Measurements from ENCODE around the gene NOS1AP. TPM values are rescaled to one million over a fixed set of nuclear protein-coding genes. Genes with fewer than 3 reads are reported as not detected.

The NOS1AP gene
- polyA plus RNA-seq, 3 donors, result 0.12 TPM; not detected in 2

DNA sequence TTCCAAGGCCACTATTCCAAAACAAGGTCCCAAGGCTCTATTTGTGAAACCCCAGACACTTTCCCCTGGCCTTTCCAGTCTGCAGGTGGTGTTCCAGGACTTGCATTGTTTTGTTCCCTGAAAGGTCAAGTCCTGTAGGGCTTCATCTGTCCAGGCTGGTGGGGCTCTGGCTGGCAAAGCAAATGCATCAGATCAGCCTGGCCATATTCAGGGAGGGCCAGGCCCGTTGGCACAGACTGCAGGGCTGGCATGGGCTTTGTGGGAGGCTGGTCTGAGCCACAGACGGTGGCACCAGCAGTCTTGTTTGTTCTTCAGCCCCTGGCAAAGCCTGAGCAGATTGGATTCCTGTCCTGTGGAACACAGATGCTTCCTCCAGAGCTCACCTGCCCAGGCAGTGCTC, 214.2 kb downstream of the NOS1AP start:
- H3K4me3 Mint-ChIP-seq, result peak overlapping the region in 1 of 2 donors; percentile 32
- Histone ChIP-seq H3K4me3 (replicated peaks in 1 of 3; ENCODE audit: low read depth in 2 of 3, low read length in 3 of 3) (no peak overlapping the region), H2AFZ (ENCODE audit: insufficient read depth, low read depth, low read length, poor library complexity, severe bottlenecking) (no peak overlapping the region), H3K27ac (ENCODE audit: low read depth in 1 of 2, low read length in 2 of 2) (no peak overlapping the region), H4K20me1 (ENCODE audit: insufficient read depth, low read length) (no peaks in the 10 kb centered on the region), H3K9ac (ENCODE audit: insufficient read depth, low read length, poor library complexity, severe bottlenecking) (no peak overlapping the region), H3K4me2 (replicated peaks; ENCODE audit: extremely low read depth, low read length, poor library complexity, severe bottlenecking) (no peak overlapping the region), H3K36me3 (replicated peaks in 1 of 2; ENCODE audit: control insufficient read depth in 1 of 2, insufficient read depth in 2 of 2, low read length in 2 of 2) (no peaks in the 10 kb centered on the region), H3K4me1 (ENCODE audit: control insufficient read depth in 1 of 2, insufficient read depth in 2 of 2, low read length in 2 of 2) (no peaks in the 10 kb centered on the region), H3K9me3 (replicated peaks in 1 of 2; ENCODE audit: control insufficient read depth in 1 of 2, insufficient read depth in 1 of 2, low read length in 2 of 2) (no peaks in the 10 kb centered on the region), H3K27me3 (ENCODE audit: control insufficient read depth in 2 of 2, insufficient read depth in 2 of 2, low read length in 2 of 2) (no peaks in the 10 kb centered on the region), H3K79me2 (ENCODE audit: insufficient read depth, low read length) (no peaks in the 10 kb centered on the region)
- H3K27me3 Mint-ChIP-seq (ENCODE audit: low read depth in 3 of 3), result peaks cover 4 to 14% (median 11%) of the 10 kb centered on the region in 3 donors
- no peak for DNase-seq
- no peaks in the 10 kb centered on the region for H3K4me1 Mint-ChIP-seq
- H3K27ac Mint-ChIP-seq, result no peak overlapping the region
- no peak for TF ChIP-seq CTCF (IDR thresholded peaks at IDR 0.05)
- H3K9me3 Mint-ChIP-seq, result peaks cover 0 to 4% (median 0%) of the 10 kb centered on the region in 7 donors
- WGBS (ENCODE audit: insufficient coverage), result 90% methylated on average over 2 of the region's 2 CpGs
- intact Hi-C loops (cut with micrococcal nuclease), result no loop called here
- H3K36me3 Mint-ChIP-seq, result no peaks in the 10 kb centered on the region

DNA sequence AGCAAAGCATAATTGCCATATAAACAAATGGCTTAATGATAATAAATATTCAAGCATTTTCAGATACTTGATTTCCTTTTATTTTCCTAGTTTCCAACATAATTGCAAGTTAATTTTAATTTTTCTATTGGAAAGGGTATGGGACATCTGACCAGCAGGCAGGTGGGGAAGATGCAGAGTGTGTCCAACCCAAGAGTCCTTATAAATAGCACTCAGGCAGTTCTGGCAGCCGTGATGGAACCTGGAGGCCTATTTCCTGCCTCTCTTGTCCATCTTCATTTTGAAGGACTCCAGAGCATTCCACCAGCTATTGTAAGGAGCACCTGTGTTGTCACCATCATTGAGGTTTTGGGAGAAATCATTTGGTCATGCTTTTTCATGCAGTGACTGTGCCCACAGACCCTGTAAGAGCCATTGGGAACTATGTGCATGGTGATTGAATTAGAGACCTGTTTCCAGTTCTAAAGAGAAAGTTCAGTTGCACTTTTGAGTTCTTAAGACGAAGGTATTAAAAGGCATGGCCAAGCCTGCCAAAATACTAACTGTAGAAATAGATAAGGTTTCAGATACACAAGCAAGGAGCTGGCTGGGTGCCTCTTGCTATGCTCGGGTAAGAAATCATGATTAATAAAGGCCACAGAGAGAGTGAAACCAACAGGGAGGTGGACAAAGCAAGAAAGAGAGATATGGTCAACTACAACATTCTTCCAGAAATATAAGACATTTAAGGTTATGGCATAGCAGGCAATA, 214.9 kb downstream of the NOS1AP start:
- TF ChIP-seq CTCF (IDR thresholded peaks at IDR 0.05), result no peak
- Mint-ChIP-seq H3K9me3 (peaks cover 0 to 6% (median 0%) of the 10 kb centered on the region in 7 donors), H3K36me3 (no peaks in the 10 kb centered on the region), H3K27ac (no peak overlapping the region), H3K4me3 (no peak overlapping the region), H3K4me1 (no peaks in the 10 kb centered on the region), H3K27me3 (ENCODE audit: low read depth in 3 of 3) (peaks cover 4 to 14% (median 11%) of the 10 kb centered on the region in 3 donors)
- H2AFZ ChIP-seq (ENCODE audit: insufficient read depth, low read depth, low read length, poor library complexity, severe bottlenecking), result no peak overlapping the region
- no peaks in the 10 kb centered on the region for H3K79me2 ChIP-seq (ENCODE audit: insufficient read depth, low read length)
- H3K36me3 ChIP-seq (replicated peaks in 1 of 2; ENCODE audit: control insufficient read depth in 1 of 2, insufficient read depth in 2 of 2, low read length in 2 of 2), result no peaks in the 10 kb centered on the region
- H3K4me3 ChIP-seq (replicated peaks in 1 of 3; ENCODE audit: low read depth in 2 of 3, low read length in 3 of 3), result no peak overlapping the region
- DNase-seq, result no peak
- WGBS (ENCODE audit: insufficient coverage), result 100% methylated on average over 2 of the region's 3 CpGs
- no peaks in the 10 kb centered on the region for H3K4me1 ChIP-seq (ENCODE audit: control insufficient read depth in 1 of 2, insufficient read depth in 2 of 2, low read length in 2 of 2)
- H3K9ac ChIP-seq (ENCODE audit: insufficient read depth, low read length, poor library complexity, severe bottlenecking), result no peak overlapping the region
- H3K27ac ChIP-seq (ENCODE audit: low read depth in 1 of 2, low read length in 2 of 2), result no peak overlapping the region
- H3K4me2 ChIP-seq (replicated peaks; ENCODE audit: extremely low read depth, low read length, poor library complexity, severe bottlenecking), result no peak overlapping the region
- no peaks in the 10 kb centered on the region for H3K9me3 ChIP-seq (replicated peaks in 1 of 2; ENCODE audit: control insufficient read depth in 1 of 2, insufficient read depth in 1 of 2, low read length in 2 of 2)
- no peaks in the 10 kb centered on the region for H4K20me1 ChIP-seq (ENCODE audit: insufficient read depth, low read length)
- H3K27me3 ChIP-seq (ENCODE audit: control insufficient read depth in 2 of 2, insufficient read depth in 2 of 2, low read length in 2 of 2), result no peaks in the 10 kb centered on the region
- intact Hi-C loops (cut with micrococcal nuclease), result no loop called here
